Peyer's patch (tissue), 4 donors: ENCODE data around the gene DLGAP5.

Experiments used
- POLR2A ChIP-seq, 2 donors: fragments of 450-650 bp; IDR thresholded peaks; one replicate each; pipeline ENCODE4 v1.5.1; 2017; ENCODE audit warnings: antibody characterized with exemption in 2 of 2, mild to moderate bottlenecking in 2 of 2, moderate library complexity in 2 of 2
- TF ChIP-seq, protein P1 (sequence below), 6 experiments: fragments of 450-650 bp in 4 of 6; fragments of 200-600 bp in 2 of 6; sonication (generic) in 1 of 6; IDR thresholded peaks; one replicate each; pipeline ENCODE4 v1.5.1; 2017 to 2019; ENCODE audit warnings: antibody characterized with exemption in 6 of 6, mild to moderate bottlenecking in 3 of 6, moderate library complexity in 1 of 6

DNA sequence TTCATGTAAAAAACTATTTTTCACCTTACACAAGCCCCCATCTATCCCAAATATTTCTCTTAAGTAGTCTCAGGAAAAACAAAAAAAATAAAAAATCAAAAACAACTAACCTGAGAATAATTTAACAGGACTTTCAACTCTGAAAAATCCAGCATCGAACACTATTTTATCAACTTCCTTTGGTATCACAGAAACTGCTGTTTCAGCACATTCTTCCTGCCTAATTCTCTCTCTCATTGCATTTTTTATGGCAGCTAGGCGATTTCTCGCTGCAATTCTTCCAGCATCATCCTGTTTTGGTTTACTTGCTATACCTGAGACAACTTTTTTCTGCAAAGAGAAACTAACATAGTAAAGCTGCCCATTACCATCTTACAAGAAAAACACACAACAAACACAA is 33.0 kb downstream of the DLGAP5 start:
- TF ChIP-seq, protein P1, sequence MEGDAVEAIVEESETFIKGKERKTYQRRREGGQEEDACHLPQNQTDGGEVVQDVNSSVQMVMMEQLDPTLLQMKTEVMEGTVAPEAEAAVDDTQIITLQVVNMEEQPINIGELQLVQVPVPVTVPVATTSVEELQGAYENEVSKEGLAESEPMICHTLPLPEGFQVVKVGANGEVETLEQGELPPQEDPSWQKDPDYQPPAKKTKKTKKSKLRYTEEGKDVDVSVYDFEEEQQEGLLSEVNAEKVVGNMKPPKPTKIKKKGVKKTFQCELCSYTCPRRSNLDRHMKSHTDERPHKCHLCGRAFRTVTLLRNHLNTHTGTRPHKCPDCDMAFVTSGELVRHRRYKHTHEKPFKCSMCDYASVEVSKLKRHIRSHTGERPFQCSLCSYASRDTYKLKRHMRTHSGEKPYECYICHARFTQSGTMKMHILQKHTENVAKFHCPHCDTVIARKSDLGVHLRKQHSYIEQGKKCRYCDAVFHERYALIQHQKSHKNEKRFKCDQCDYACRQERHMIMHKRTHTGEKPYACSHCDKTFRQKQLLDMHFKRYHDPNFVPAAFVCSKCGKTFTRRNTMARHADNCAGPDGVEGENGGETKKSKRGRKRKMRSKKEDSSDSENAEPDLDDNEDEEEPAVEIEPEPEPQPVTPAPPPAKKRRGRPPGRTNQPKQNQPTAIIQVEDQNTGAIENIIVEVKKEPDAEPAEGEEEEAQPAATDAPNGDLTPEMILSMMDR (IDR thresholded peaks at IDR 0.05) = no peak
- TF ChIP-seq POLR2A (IDR thresholded peaks at IDR 0.05) = no peak
